Mononuclear cell (primary cell): Measurements from ENCODE around the gene TENT4A. TPM values are rescaled to one million over a fixed set of nuclear protein-coding genes. Genes with fewer than 3 reads are reported as not detected.

Experiments
- H3K27me3 ChIP-seq: 2 replicates; pipeline ENCODE4 v1.6.0; 2011; ENCODE audit warnings: low read length, control low read depth; ENCODE audit not compliant: insufficient read depth
- H3K4me1 ChIP-seq: 2 replicates; pipeline ENCODE4 v1.5.1; 2011; ENCODE audit warnings: mild to moderate bottlenecking, low read length, control low read depth; ENCODE audit not compliant: insufficient read depth
- H3K4me3 ChIP-seq: 2 replicates; pipeline ENCODE4 v1.5.1; 2011; ENCODE audit warnings: mild to moderate bottlenecking, low read length, moderate library complexity
- H3K9me3 ChIP-seq: 2 replicates; pipeline ENCODE4 v1.5.1; 2011; ENCODE audit warnings: low read depth, mild to moderate bottlenecking, control low read depth, low read length
- total RNA-seq: library from RNA; depleted of rRNA; stranded (reverse); fragments of >200 nt; gene quantifications from one replicate; pipeline ENCODE4 v1.2.3, GENCODE V29; 2012

TENT4A gene
- total RNA-seq, 1 donor, result 38.9 TPM

DNA sequence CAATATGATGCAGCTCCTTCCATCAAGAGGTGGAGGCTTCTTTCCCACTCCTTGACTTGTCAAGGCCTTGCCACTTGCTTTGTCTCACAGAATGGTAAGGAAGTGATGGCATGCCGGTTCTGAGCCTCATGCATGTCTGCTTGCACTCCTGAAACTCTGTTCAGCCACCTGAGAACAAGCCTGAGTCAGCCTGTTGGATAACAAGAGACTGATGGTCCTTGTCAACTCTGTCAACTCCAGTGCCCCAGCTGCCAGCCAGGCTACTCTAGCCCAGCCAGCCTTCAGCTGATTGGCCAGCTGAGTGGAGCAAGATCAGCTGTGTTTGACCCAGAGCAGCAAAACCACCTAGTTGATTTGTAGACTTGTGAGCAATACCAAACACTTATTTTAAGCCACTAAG is 4.4 kb upstream of the TENT4A start:
- no peaks in the 10 kb centered on the region for H3K27me3 ChIP-seq
- no peaks in the 10 kb centered on the region for H3K9me3 ChIP-seq
- no peak overlapping the region for H3K4me3 ChIP-seq
- peaks cover 26% of the 10 kb centered on the region for H3K4me1 ChIP-seq

DNA sequence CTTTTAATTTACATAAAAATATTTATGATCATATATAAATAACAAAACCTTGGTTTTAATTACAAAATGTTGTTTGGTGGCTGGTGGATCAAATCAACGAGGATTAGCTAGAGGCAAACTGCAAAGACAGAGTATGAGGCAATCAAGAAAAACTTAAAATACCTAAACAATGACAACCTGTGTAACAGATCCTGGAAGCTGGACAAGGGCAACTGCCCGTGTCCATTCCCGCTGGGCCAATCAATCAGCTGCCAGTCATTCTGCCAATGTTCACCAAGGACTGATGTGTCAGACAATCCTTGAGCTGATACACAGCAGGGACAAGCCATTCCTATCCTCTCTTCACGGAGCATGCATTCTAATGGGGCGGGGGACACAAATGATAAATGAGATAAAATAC is 3.2 kb upstream of the TENT4A start:
- Histone ChIP-seq H3K9me3 (no peaks in the 10 kb centered on the region), H3K27me3 (no peaks in the 10 kb centered on the region), H3K4me3 (no peak overlapping the region), H3K4me1 (peaks cover 18% of the 10 kb centered on the region)

DNA sequence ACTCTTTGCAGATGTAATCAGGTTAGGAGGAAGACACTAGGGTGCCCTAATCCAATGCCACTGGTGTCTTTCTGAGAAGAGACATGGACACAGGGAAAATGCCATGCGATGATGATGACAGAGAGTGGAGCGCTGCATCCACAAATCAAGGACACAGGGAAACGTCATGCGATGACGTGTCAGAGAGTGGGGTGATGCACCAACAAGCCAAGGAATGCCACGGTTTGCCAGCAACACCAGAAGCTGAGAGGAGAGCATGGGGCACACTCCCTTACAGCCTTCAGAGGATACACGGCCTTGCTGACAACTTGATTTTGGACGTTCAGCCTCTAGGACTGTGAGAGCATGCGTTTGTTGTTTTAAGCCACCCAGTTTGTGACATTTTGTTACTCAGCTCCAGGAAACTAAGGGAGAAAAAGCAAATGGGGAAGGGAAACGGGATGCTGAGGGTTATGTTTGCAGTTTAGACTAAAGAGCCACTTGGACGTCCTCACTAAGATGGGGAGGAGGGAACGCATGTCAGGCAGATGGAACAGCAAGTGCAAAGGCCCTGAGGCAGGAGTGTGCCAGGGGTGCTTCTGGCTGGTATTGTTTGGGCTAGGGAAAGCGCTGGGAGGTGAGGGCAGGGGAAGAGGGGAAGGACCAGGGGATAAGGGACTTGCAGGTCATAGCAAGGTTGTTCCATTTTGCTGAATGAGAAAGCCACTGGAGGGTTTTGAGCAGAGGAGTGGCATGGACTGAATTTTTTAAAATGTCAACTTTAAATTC is 2.5 kb upstream of the TENT4A start:
- H3K4me1 ChIP-seq, result peaks cover 23% of the 10 kb centered on the region
- H3K4me3 ChIP-seq, result no peak overlapping the region
- no peaks in the 10 kb centered on the region for H3K9me3 ChIP-seq
- H3K27me3 ChIP-seq, result no peaks in the 10 kb centered on the region

DNA sequence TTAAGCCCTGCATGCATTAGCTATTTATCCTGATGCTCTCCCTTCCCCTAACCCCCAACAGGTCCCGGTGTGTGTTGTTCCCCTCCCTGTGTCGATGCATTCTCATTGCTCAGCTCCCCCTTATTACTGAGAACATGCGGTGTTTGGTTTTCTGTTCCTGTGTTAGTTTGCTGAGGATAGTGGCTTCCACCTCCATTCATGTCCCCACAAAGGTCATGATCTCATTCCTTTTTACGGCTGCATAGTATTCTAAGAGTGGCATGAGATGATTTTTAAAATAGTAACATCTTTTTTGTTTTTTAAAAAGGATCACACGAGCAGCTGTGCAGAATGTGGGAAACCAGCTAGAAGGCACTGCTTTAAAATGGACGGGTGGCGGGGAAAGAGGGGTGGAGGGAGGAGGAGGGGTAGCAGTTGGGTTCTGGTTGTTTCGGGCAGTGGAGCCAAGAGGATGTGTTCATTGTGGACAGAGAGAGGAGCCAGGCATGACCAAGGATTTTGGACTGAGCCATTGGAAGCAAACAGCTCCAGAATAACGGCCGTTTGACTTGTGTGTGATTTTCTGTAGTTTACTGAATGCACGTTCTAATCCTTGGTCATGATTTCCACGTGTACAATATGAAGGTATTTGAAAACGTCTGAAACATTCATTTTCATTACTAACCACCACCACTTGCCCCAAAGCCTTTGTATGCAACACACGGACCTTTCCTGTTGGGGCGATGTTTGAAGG is 1.7 kb upstream of the TENT4A start:
- Histone ChIP-seq H3K9me3 (no peaks in the 10 kb centered on the region), H3K4me3 (no peak overlapping the region), H3K27me3 (no peaks in the 10 kb centered on the region), H3K4me1 (peaks cover 31% of the 10 kb centered on the region)

DNA sequence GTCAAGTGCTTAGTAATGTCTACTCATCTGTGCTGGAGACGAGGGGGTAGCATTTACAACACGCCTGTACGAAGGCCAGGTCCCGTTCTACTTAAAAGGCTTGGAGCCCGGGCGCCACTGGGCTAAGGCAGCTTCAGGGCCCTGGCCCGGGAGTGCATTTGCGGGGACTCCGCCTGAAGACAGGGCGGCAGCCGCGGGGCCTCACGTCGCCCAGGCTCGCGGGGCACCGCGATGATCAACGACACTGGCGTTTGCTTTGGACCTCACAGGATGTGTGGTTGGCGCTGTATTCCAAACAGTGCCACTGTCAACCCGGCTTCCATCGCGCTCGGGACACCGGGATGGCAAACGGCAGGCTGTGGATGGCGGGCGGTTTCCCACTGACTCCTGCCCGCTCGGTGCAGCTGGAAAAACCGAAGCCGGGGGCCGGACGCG is 1.1 kb upstream of the TENT4A start:
- Histone ChIP-seq H3K4me1 (peaks cover 37% of the 10 kb centered on the region), H3K9me3 (no peaks in the 10 kb centered on the region), H3K27me3 (no peaks in the 10 kb centered on the region), H3K4me3 (peak overlapping the region; percentile 90)

DNA sequence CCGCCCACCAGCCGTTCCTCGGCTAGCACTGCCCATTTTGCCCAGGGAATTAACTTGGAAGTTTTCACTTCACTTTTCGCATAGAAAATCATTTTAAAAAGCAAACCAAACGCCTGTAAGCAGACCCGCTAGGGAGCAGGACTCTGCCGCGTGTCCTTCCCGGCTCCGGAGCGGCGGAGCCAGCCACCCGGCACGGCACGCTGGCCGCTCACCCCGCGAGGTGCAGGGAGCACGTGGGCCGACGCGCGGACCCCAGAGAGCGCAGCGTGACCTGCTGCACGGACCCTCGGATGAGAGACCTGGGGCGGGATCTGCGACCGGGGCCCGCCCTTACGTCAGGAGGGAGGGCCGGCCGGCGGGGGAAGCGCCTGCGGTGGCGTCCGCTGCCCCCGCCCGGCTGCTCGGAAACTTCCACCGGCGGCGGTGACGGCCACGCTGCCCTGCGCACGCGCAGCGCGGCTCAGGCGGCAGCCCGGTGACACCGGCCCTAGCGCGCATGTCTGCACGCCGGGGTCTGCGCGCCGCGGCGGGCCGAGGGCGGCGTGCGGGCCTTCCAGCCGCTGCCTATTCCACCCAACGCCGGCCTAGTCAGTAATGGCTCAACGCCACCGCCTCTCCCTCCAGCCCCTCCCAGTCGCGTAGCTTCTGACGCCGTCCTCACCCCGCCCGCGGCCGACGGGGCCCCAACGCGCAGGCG is 507 bp upstream of the TENT4A start:
- Histone ChIP-seq H3K27me3 (no peaks in the 10 kb centered on the region), H3K4me1 (peaks cover 43% of the 10 kb centered on the region), H3K4me3 (peak overlapping the region; percentile 90), H3K9me3 (no peaks in the 10 kb centered on the region)

DNA sequence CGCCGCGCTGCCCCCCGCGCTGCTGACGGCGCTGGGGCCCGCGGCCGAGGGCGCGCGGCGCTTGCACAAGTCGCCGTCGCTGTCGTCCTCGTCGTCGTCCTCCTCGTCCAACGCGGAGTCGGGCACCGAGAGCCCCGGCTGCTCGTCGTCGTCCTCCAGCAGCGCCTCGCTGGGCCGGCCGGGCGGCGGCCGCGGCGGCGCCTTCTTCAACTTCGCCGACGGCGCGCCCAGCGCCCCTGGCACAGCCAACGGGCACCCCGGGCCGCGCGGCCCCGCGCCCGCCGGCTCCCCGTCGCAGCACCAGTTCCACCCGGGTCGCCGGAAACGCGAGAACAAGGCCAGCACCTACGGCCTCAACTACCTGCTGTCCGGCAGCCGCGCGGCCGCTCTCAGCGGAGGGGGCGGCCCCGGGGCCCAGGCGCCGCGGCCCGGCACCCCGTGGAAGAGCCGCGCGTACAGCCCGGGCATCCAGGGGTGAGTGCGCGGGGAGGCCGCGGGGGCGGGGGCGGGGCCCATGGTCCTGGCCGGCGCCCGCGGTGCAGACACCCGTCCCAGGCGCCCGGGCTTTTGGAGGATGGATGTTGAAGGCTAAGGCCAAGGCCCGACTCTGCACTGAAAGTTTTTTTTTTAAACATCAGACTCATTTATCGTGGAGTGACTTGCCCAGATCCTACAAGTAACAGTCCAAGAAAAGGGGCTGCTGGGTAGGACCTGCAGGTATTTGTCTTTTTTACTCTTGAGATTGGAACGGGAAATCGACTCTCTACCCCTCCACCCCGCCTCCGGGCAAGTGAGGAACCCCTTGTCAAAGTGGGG is 1.2 kb downstream of the TENT4A start:
- Histone ChIP-seq H3K9me3 (no peaks in the 10 kb centered on the region), H3K4me3 (peak overlapping the region; percentile 50), H3K4me1 (peaks cover 52% of the 10 kb centered on the region)

DNA sequence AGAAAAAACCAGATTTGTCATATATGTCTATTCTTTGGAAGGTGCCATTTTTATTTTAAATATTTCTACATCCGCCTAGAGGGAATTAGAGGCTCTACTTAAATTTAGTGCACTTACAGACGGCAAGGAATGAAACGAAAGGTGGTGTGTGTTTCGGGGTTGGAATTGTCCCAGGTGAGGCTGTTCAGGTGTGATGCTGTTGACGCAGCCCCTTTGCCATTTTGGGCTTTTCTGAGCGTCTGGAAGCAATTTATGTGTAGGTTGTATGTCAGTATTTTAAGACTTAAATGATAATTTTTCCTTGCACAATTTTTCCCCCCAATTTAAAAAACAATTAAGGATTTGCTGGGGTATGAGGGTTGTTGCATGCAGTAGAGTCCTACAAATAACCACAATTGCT is 2.0 kb downstream of the TENT4A start:
- Histone ChIP-seq H3K9me3 (no peaks in the 10 kb centered on the region), H3K27me3 (no peaks in the 10 kb centered on the region), H3K4me3 (peak overlapping the region; percentile 50), H3K4me1 (peaks cover 60% of the 10 kb centered on the region)

More for the DNA sequence above, 1.2 kb downstream of the TENT4A start:
- H3K27me3 ChIP-seq, result no peaks in the 10 kb centered on the region

DNA sequence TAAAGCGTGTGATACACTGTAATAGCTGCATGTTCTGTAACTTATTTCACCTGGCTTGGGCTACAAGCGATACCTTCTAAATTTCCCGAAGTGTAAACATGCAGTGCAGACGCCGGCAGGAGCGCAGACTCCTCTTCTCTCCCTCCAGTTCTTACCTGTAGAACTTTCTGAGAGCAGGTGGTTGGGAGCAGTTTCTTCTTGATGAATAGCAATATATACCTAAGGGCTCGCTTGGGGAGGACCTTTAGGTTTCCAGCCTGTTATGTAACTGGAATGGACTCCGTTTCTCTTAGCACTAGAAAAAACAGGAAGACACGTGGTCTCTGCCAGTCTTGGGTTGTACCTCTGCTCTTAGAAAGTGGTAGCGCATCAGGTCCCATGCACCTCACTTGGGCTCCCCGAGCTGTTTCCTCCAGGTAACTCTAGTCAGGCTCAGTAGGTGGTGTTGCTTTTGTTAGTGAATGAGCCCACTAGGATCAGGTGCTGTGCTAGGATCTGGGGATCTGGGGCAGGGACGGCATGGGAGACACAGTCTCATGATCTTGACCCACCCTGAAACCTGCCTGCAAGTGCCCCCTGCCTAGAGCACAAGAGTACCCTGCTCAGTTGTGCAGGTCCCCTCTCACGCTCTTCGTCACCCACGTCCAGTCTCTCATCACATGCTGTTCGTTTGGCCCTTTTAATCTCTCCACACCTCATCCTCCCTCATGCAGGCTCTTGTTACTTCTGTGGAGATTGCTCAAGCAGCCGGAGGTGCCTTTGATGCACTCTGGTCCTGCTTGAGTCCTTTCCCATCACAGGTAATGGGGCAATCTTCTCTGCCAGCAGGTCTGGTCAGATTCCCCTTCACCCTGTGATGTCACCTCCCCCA is 2.8 kb downstream of the TENT4A start:
- peaks cover 68% of the 10 kb centered on the region for H3K4me1 ChIP-seq
- no peaks in the 10 kb centered on the region for H3K9me3 ChIP-seq
- H3K4me3 ChIP-seq, result peak overlapping the region; percentile 50
- H3K27me3 ChIP-seq, result no peaks in the 10 kb centered on the region

DNA sequence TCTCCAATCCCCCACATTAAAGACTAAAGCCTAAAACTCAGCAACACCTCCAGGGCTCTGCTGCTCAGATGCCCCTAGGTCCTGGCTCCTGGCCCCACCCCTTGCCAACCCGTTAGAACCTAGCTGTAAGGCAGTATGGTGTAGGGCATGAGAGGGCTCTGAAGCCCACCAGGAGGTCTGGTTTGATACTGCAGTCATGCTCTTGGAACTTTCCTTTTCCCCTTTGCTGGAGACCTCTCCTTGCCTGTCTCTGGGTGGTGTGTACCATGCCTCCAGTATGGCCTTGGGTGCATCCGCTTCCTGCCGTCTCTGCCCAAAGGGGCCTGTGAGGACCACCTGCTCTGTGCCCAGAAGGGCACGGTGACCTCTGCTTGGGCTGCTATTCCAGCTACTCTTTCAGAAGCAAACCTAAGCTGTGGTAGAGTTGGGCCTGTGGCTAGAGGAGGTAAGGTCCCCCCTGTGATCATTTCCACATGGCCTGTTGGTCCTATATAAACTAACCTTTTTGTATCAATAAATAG is 3.5 kb downstream of the TENT4A start:
- H3K4me1 ChIP-seq, result peaks cover 71% of the 10 kb centered on the region
- no peak overlapping the region for H3K4me3 ChIP-seq
- no peaks in the 10 kb centered on the region for H3K9me3 ChIP-seq
- no peaks in the 10 kb centered on the region for H3K27me3 ChIP-seq

DNA sequence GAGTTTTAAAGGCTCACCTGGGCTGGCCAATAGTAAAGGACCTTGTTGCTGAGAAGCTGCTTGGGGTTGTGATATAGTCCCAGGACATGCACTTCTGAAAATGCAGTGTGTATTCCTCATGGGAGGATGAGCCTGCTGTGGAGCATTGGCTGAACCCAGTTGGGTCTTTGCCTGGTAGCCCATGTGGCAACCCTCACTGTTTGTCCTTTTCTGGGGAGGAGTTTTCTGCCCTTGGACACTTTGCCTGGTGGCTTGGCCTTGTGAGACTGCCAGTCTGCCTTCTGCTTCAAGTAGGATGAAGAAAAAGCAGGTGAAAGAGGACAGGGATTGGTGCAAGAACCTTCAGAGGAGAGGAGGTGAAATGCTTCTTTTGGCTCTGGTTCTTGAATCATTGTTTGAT is 4.0 kb downstream of the TENT4A start:
- no peaks in the 10 kb centered on the region for H3K9me3 ChIP-seq
- H3K4me3 ChIP-seq, result no peak overlapping the region
- H3K4me1 ChIP-seq, result peaks cover 71% of the 10 kb centered on the region
- H3K27me3 ChIP-seq, result no peaks in the 10 kb centered on the region

DNA sequence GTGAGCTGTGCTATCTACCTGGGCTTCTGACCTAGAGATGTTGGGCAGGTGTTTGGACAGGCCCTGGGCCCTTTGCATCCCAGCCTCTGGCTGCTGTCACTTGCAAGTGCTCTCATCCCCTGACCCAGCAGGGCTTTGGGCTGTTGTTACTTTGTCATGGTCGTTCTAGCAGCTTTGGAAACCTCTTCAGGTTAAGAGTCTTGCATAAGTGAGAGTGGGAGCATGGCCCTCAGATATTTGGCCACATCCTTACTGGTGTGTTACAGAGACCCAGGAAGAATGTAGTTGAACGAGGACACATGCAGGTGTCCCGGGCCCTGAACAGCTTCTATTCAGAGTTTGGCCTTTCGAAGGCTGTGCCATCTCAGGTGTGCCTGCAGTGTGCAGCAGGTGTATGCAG is 4.5 kb downstream of the TENT4A start:
- Histone ChIP-seq H3K4me1 (peaks cover 73% of the 10 kb centered on the region), H3K4me3 (no peak overlapping the region), H3K9me3 (no peaks in the 10 kb centered on the region), H3K27me3 (no peaks in the 10 kb centered on the region)

DNA sequence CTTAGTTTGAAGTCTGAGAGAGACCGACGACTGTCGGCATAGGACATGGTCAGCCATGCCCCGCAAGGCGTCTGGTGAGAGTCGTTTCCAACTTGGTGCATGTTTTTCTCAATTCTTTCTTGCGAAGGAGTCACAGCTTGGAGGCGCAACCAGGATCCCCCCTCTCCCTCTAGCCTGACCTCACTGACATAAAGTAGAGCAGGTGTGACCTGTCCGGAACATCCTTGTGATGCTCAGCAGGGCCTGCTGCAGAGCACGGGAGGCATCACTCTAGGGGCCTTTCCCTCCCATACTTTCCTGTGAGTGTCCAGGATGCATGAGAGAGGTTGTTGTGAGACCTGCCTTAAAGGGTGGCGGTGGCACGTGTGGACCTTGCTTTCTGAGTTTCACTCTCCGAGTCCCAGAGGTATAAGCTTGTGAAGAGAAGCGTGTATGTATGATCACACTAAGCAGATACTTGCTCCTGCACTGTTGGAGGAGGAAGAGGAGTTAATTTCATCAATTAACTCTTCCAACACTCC is 5.0 kb downstream of the TENT4A start:
- H3K9me3 ChIP-seq, result no peaks in the 10 kb centered on the region
- peaks cover 78% of the 10 kb centered on the region for H3K4me1 ChIP-seq
- no peak overlapping the region for H3K4me3 ChIP-seq
- H3K27me3 ChIP-seq, result no peaks in the 10 kb centered on the region
